ENCODE measurements around the gene TRIM10.
A peak's percentile ranks its signal among the peaks of the same experiment; 100 is the strongest.
"Not testable (repeated sequence)": the region's sequence is repeated elsewhere in the genome, so short reads cannot be mapped to it uniquely, and the experiment has no call there.

TRIM10 gene

GRCh38 chr6:30171677-30172471 lies 10.9 kb upstream of the TRIM10 start:
- peak; percentile 32 for DNase-seq

- no peak for DNase-seq
Measured at GRCh38 chr6:30169658-30170614, 8.9 kb upstream of the TRIM10 start.

- DNase-seq = no peak
Measured at GRCh38 chr6:30168741-30169140, 7.7 kb upstream of the TRIM10 start.

- no peak for DNase-seq
Measured at GRCh38 chr6:30167101-30167500, 6.1 kb upstream of the TRIM10 start.

GRCh38 chr6:30165238-30165637 lies 4.2 kb upstream of the TRIM10 start:
- not testable (repeated sequence) for DNase-seq

GRCh38 chr6:30164714-30165113 lies 3.7 kb upstream of the TRIM10 start:
- DNase-seq = no peak

- DNase-seq = no peak
Measured at GRCh38 chr6:30163918-30164654, 3.1 kb upstream of the TRIM10 start.

GRCh38 chr6:30163090-30163917 lies 2.3 kb upstream of the TRIM10 start, which contains the start of gene TRIM15:
Gene TRIM15, plus strand, starts transcription at chr6:30163546. Its CDS starts 139 bp downstream, at chr6:30163685.
- DNase-seq = no peak

- DNase-seq = no peak
Measured at GRCh38 chr6:30162265-30163089, 1.5 kb upstream of the TRIM10 start.

- DNase-seq = no peak
Measured at GRCh38 chr6:30160008-30160784, 815 bp downstream of the TRIM10 start.

- no peak for DNase-seq
Measured at GRCh38 chr6:30158475-30159040, 2.5 kb downstream of the TRIM10 start.

GRCh38 chr6:30157999-30158398 lies 3.0 kb downstream of the TRIM10 start:
- DNase-seq = no peak

GRCh38 chr6:30157581-30157980 lies 3.4 kb downstream of the TRIM10 start:
- DNase-seq = no peak

GRCh38 chr6:30156774-30157173 lies 4.2 kb downstream of the TRIM10 start:
- no peak for DNase-seq

- no peak for DNase-seq
Measured at GRCh38 chr6:30156262-30156599, 4.8 kb downstream of the TRIM10 start.

- no peak for DNase-seq
Measured at GRCh38 chr6:30155520-30156261, 5.3 kb downstream of the TRIM10 start.

GRCh38 chr6:30154709-30155519 lies 6.1 kb downstream of the TRIM10 start:
- no peak for DNase-seq

GRCh38 chr6:30154061-30154460 lies 7.0 kb downstream of the TRIM10 start:
- DNase-seq = no peak
